H9 (cell line): Measurements from ENCODE around the gene TMEM239. TPM values are rescaled to one million over a fixed set of nuclear protein-coding genes. Genes with fewer than 3 reads are reported as not detected.

Source experiments
- DNase-seq: peaks from one replicate; pipeline ENCODE4 v3.0.0-alpha.2; 2017
- H2AFZ ChIP-seq: one replicate; pipeline ENCODE4 v1.6.1; 2013; ENCODE audit warnings: mild to moderate bottlenecking, low read length, control low read depth, moderate library complexity
- H2AK5ac ChIP-seq: 2 replicates; pipeline ENCODE4 v1.6.1; 2013; ENCODE audit warnings: low read length, control low read depth, mixed read lengths; ENCODE audit not compliant: insufficient read length
- H2BK120ac ChIP-seq: one replicate; pipeline ENCODE4 v1.6.1; 2013; ENCODE audit warnings: low read depth, mild to moderate bottlenecking, low read length, control low read depth, inconsistent platforms; ENCODE audit not compliant: poor library complexity, severe bottlenecking
- H2BK12ac ChIP-seq: 2 replicates; pipeline ENCODE4 v1.6.1; 2013; ENCODE audit warnings: low read length, control low read depth, mixed read lengths, low read depth; ENCODE audit not compliant: insufficient read length
- H2BK15ac ChIP-seq: 2 replicates; pipeline ENCODE4 v1.6.1; 2013; ENCODE audit warnings: low read depth, low read length, control low read depth
- H2BK20ac ChIP-seq: one replicate; pipeline ENCODE4 v1.6.1; 2013; ENCODE audit warnings: low read depth, mild to moderate bottlenecking, low read length, control low read depth, inconsistent platforms; ENCODE audit not compliant: poor library complexity, severe bottlenecking
- H2BK5ac ChIP-seq: 2 replicates; pipeline ENCODE4 v1.6.1; 2013; ENCODE audit warnings: low read length, control low read depth, mixed read lengths; ENCODE audit not compliant: insufficient read length
- H3K14ac ChIP-seq: 2 replicates; pipeline ENCODE4 v1.6.1; 2013; ENCODE audit warnings: low read length, control low read depth; ENCODE audit not compliant: insufficient read depth
- H3K18ac ChIP-seq: 2 replicates; pipeline ENCODE4 v1.6.1; 2013; ENCODE audit warnings: low read depth, mild to moderate bottlenecking, mixed read lengths, low read length, control low read depth; ENCODE audit not compliant: insufficient read length
- H3K23ac ChIP-seq: 2 replicates; pipeline ENCODE4 v1.6.1; 2013; ENCODE audit warnings: low read length, control low read depth, mixed read lengths, low read depth; ENCODE audit not compliant: insufficient read length
- H3K23me2 ChIP-seq: 2 replicates; pipeline ENCODE4 v1.6.1; 2013; ENCODE audit warnings: low read depth, mild to moderate bottlenecking, mixed read lengths, low read length, control low read depth; ENCODE audit not compliant: insufficient read length, poor library complexity, severe bottlenecking
- H3K27ac ChIP-seq: 2 replicates; pipeline ENCODE4 v1.5.1; 2013; ENCODE audit warnings: low read length, control low read depth, mixed read lengths, low read depth; ENCODE audit not compliant: insufficient read length
- H3K27me3 ChIP-seq: 2 replicates; pipeline ENCODE4 v1.6.1; 2013; ENCODE audit warnings: low read length, control low read depth, inconsistent platforms; ENCODE audit not compliant: insufficient read depth
- H3K4ac ChIP-seq: 2 replicates; pipeline ENCODE4 v1.6.1; 2013; ENCODE audit warnings: low read depth, mild to moderate bottlenecking, control low read depth, inconsistent platforms, low read length, moderate library complexity
- H3K4me1 ChIP-seq: 2 replicates; pipeline ENCODE4 v1.6.1; 2013; ENCODE audit warnings: low read length, control low read depth, inconsistent platforms; ENCODE audit not compliant: insufficient read depth
- H3K4me2 ChIP-seq: 2 replicates; pipeline ENCODE4 v1.6.1; 2013; ENCODE audit warnings: low read length, control low read depth, mixed read lengths; ENCODE audit not compliant: insufficient read length, insufficient read depth
- H3K56ac ChIP-seq: 2 replicates; pipeline ENCODE4 v1.6.1; 2013; ENCODE audit warnings: low read depth, mild to moderate bottlenecking, mixed read lengths, low read length, control low read depth; ENCODE audit not compliant: insufficient read length
- H3K79me1 ChIP-seq: 2 replicates; pipeline ENCODE4 v1.6.1; 2013; ENCODE audit warnings: low read depth, mild to moderate bottlenecking, moderate library complexity, low read length, control low read depth, inconsistent platforms; ENCODE audit not compliant: insufficient read depth, poor library complexity, severe bottlenecking
- H3K79me2 ChIP-seq: 2 replicates; pipeline ENCODE4 v1.6.1; 2013; ENCODE audit warnings: low read length, control low read depth, inconsistent platforms; ENCODE audit not compliant: insufficient read depth
- H3K9ac ChIP-seq: 2 replicates; pipeline ENCODE4 v1.6.1; 2013; ENCODE audit warnings: low read length, control low read depth, mixed read lengths; ENCODE audit not compliant: insufficient read length; ENCODE audit errors: extremely low read depth
- H3K9me3 ChIP-seq: one replicate; pipeline ENCODE4 v1.6.1; 2013; ENCODE audit warnings: low read depth, low read length, inconsistent platforms; ENCODE audit not compliant: control insufficient read depth
- H3T11ph ChIP-seq: one replicate; pipeline ENCODE4 v1.6.1; 2013; ENCODE audit warnings: mild to moderate bottlenecking, low read length, control low read depth, inconsistent platforms
- H4K20me1 ChIP-seq: one replicate; pipeline ENCODE4 v1.6.1; 2013; ENCODE audit not compliant: control insufficient read depth, insufficient read length, insufficient read depth
- H4K5ac ChIP-seq: 2 replicates; pipeline ENCODE4 v1.6.1; 2013; ENCODE audit warnings: low read depth, mild to moderate bottlenecking, mixed read lengths, low read length, control low read depth; ENCODE audit not compliant: insufficient read length
- H4K8ac ChIP-seq: replicated peaks from 2 replicates; pipeline ENCODE4 v1.6.1; 2013; ENCODE audit warnings: low read length, control low read depth, mixed read lengths, low read depth; ENCODE audit not compliant: insufficient read length
- H4K91ac ChIP-seq: 2 replicates; pipeline ENCODE4 v1.6.1; 2013; ENCODE audit warnings: low read depth, mild to moderate bottlenecking, moderate library complexity, mixed read lengths, low read length, control low read depth; ENCODE audit not compliant: insufficient read length
- H3K27ac Mint-ChIP-seq, 3 experiments: 2 replicates in 2 of 3; 3 replicates in 1 of 3; pipeline ENCODE4 v1.8.0; 2020 to 2021; ENCODE audit warnings: mixed read lengths in 3 of 3, mild to moderate bottlenecking in 1 of 3, moderate library complexity in 1 of 3
- H3K27me3 Mint-ChIP-seq: 2 replicates; pipeline ENCODE4 v1.8.0; 2021; ENCODE audit warnings: low read depth, mild to moderate bottlenecking, moderate library complexity, mixed read lengths
- H3K36me3 Mint-ChIP-seq, 3 experiments: 2 replicates in 2 of 3; 3 replicates in 1 of 3; pipeline ENCODE4 v1.8.0; 2020 to 2021; ENCODE audit warnings: low read depth in 3 of 3, mixed read lengths in 3 of 3; ENCODE audit not compliant: insufficient read depth in 1 of 3
- H3K4me1 Mint-ChIP-seq, 2 experiments: 2 replicates each; pipeline ENCODE4 v1.8.0; 2020; ENCODE audit warnings: mixed read lengths in 2 of 2
- H3K4me3 Mint-ChIP-seq, 2 experiments: 2 replicates in 1 of 2; 3 replicates in 1 of 2; pipeline ENCODE4 v1.8.0; 2020 to 2021; ENCODE audit warnings: mild to moderate bottlenecking in 2 of 2, mixed read lengths in 2 of 2, moderate library complexity in 1 of 2
- H3K9me3 Mint-ChIP-seq, 2 experiments: 2 replicates in 1 of 2; 3 replicates in 1 of 2; pipeline ENCODE4 v1.8.0; 2020; ENCODE audit warnings: mild to moderate bottlenecking in 2 of 2, mixed read lengths in 2 of 2, moderate library complexity in 1 of 2
- WGBS: extraction: QIAGEN DNeasy Blood & Tissue Kit; methylation state at CpG from one replicate; pipeline ENCODE4 v1.1.7; 2013; ENCODE audit warnings: missing lambda C conversion rate, low lambda C conversion rate, mixed read lengths; ENCODE audit not compliant: insufficient read length; ENCODE audit errors: extremely low coverage; 5-methylcytosine and 5-hydroxymethylcytosine counted together
- total RNA-seq: library from RNA; stranded (reverse); gene quantifications from 2 replicates; pipeline ENCODE4 v1.2.1, GENCODE V29; 2021
- TF ChIP-seq, protein P1 (sequence below): fragments of 200-600 bp; sonication (generic); conservative IDR thresholded peaks from 3 replicates; pipeline ENCODE4 v1.8.0; 2021; ENCODE audit warnings: antibody characterized with exemption, mild to moderate bottlenecking

TMEM239 gene
- total RNA-seq, 1 experiment from 2014 or later: not detected

DNA sequence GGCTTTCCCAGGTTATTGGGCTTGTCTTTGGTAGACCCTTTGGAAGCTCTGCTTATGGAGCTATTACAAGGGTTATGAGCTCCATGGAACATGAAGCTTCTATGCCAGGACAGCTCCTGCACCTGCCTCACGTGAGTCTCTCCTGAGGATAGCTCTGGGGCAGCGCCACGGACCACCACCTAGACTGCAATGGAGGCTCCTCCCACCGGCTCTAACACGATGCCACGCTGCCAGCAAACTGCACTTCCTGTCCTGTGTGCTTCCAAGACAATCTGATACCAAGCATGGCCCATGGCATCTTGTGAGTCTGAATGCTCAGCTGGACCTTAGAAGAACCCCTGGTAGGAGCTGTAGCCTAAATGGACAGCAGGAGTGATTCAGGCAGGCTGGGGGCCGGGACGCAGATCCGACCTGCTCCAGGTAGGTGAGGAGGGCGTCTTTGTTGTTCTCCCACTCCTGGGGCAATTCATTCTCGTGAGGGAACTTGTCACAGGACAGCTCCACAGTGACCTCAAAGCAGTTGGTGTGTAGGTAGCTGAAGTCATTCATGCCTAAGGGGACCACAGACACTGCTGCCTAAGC is 21.2 kb upstream of the TMEM239 start:
- peaks cover 0 to 3% of the 10 kb centered on the region in 2 experiments; a peak in 2 of 5 replicates for H3K9me3 Mint-ChIP-seq
- Histone ChIP-seq H2AFZ (no peak overlapping the region), H4K20me1 (no peaks in the 10 kb centered on the region), H3K18ac (no peak overlapping the region), H3K27me3 (no peaks in the 10 kb centered on the region), H2BK15ac (no peak overlapping the region), H3T11ph (no peak overlapping the region), H3K79me2 (no peaks in the 10 kb centered on the region), H3K4me1 (no peaks in the 10 kb centered on the region; the same call in 1 of the 2 replicates), H3K4ac (no peak overlapping the region), H2BK120ac (no peak overlapping the region), H3K79me1 (no peaks in the 10 kb centered on the region), H2AK5ac (no peak overlapping the region), H2BK20ac (no peak overlapping the region), H3K27ac (no peak overlapping the region), H3K56ac (no peak overlapping the region), H3K23me2 (no peaks in the 10 kb centered on the region), H4K8ac (no peak overlapping the region), H4K5ac (no peak overlapping the region), H4K91ac (no peak overlapping the region), H3K4me2 (no peak overlapping the region), H2BK5ac (no peak overlapping the region), H3K9ac (no peak overlapping the region), H3K23ac (no peak overlapping the region), H2BK12ac (no peak overlapping the region), H3K9me3 (no peaks in the 10 kb centered on the region), H3K14ac (no peak overlapping the region)
- H3K4me3 Mint-ChIP-seq: no peak overlapping the region
- H3K27ac Mint-ChIP-seq: no peak overlapping the region
- DNase-seq: no peak
- H3K36me3 Mint-ChIP-seq: peaks cover 22 to 64% (median 38%) of the 10 kb centered on the region in 3 experiments
- TF ChIP-seq, protein P1, sequence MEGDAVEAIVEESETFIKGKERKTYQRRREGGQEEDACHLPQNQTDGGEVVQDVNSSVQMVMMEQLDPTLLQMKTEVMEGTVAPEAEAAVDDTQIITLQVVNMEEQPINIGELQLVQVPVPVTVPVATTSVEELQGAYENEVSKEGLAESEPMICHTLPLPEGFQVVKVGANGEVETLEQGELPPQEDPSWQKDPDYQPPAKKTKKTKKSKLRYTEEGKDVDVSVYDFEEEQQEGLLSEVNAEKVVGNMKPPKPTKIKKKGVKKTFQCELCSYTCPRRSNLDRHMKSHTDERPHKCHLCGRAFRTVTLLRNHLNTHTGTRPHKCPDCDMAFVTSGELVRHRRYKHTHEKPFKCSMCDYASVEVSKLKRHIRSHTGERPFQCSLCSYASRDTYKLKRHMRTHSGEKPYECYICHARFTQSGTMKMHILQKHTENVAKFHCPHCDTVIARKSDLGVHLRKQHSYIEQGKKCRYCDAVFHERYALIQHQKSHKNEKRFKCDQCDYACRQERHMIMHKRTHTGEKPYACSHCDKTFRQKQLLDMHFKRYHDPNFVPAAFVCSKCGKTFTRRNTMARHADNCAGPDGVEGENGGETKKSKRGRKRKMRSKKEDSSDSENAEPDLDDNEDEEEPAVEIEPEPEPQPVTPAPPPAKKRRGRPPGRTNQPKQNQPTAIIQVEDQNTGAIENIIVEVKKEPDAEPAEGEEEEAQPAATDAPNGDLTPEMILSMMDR: no peak
- peaks cover 13% of the 10 kb centered on the region in 2 experiments for H3K4me1 Mint-ChIP-seq
- H3K27me3 Mint-ChIP-seq: peaks cover 6% of the 10 kb centered on the region
- no CpG with 5 or more reads among the region's 11 CpGs for WGBS
